ENCODE results near the gene NCK2.
"Not testable (repeated sequence)": the region's sequence is repeated elsewhere in the genome, so short reads cannot be mapped to it uniquely, and the experiment has no call there.

NCK2 gene

DNA sequence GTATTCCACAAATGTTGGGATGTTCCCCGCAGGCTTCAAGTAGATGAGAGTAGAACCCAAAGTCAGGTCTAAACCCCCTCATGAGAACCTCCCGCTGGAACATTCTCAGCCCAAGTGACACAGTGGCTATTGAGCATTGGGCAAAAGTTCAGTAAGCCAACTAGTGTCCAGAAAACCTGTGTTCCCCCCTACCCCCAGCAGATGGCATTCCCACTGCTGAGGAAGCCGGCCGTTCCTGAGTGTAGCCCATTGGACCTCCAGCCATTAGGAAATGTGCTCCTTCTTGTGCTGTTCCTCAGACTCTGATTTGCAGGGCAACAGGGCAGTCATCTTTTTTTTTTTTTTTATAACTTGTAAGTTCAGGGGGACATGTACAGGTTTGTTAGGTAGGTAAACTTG, 152.1 kb downstream of the NCK2 start:
- peaks cover 58% of the 10 kb centered on the region for H3K9me3 ChIP-seq

GRCh38 chr2:105897694-105898093, 153.0 kb downstream of the NCK2 start:
- peaks cover 14% of the 10 kb centered on the region for H3K4me1 ChIP-seq
- H3K4me3 ChIP-seq, H3K9ac ChIP-seq, H3K4me2 ChIP-seq, H3K27ac ChIP-seq, H4K20me1 ChIP-seq, H3K27me3 ChIP-seq: not testable (repeated sequence)
- H3K36me3 ChIP-seq, result peaks cover 65% of the 10 kb centered on the region
- H3K9me3 ChIP-seq, result peaks cover 58% of the 10 kb centered on the region

More for the DNA sequence above, 152.1 kb downstream of the NCK2 start:
- H4K20me1 ChIP-seq, result peaks cover 13% of the 10 kb centered on the region; the same call in 1 of the 2 replicates
- no peak for TF ChIP-seq Cebpa-rat (IDR thresholded peaks at IDR 0.05)
- no peaks in the 10 kb centered on the region for H3K27me3 ChIP-seq
- H3K27ac ChIP-seq, result no peak overlapping the region
- peaks cover 14% of the 10 kb centered on the region for H3K4me1 ChIP-seq
- H3K9ac ChIP-seq, result no peak overlapping the region
- H3K36me3 ChIP-seq, result peaks cover 66% of the 10 kb centered on the region
- no peak overlapping the region for H3K4me3 ChIP-seq
- no peak overlapping the region for H3K4me2 ChIP-seq

DNA sequence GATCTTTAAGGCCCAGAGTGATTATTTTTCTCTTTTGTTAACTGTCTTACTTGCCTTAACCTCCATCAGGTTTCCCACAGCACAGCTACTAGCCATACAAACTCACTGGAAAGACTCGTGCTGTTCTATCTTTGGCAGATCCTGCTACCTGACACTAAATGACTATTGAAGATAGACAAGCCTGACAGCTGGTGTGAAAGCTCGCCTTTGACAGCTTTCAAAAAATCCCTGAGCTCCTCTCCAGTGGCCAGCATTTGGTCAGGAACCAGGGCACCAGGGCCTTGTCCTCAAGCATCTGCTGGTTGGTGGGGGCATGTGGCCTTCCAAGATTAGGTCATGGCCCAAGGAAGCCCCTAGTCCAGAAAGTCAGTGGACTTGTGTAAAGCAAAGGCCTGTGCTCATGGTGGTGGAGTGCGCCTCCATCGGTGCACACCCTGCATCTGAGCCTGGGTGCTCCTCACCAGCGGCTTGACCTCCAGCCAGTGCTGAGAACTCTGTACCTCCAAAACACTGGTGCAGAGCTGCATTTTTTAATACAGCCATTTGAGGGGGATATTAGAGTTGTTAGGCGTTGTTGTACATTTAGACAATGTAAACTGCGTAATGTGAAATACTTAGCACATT, 158.5 kb downstream of the NCK2 start:
- Histone ChIP-seq H4K20me1 (no peaks in the 10 kb centered on the region), H3K9me3 (peaks cover 35% of the 10 kb centered on the region), H3K27ac (no peak overlapping the region), H3K27me3 (no peaks in the 10 kb centered on the region), H3K4me3 (no peak overlapping the region), H3K9ac (no peak overlapping the region), H3K4me1 (peaks cover 8% of the 10 kb centered on the region), H3K4me2 (no peak overlapping the region), H3K36me3 (peaks cover 10% of the 10 kb centered on the region; the same call in 1 of the 2 replicates)
- no peak for TF ChIP-seq Cebpa-rat (IDR thresholded peaks at IDR 0.05)

GRCh38 chr2:105904938-105905337, 160.2 kb downstream of the NCK2 start:
- Histone ChIP-seq H3K4me2 (no peak overlapping the region), H3K4me1 (peaks cover 20% of the 10 kb centered on the region), H3K9ac (no peak overlapping the region), H3K36me3 (peaks cover 9% of the 10 kb centered on the region; the same call in 1 of the 2 replicates), H3K27ac (no peak overlapping the region), H3K27me3 (no peaks in the 10 kb centered on the region), H3K4me3 (no peak overlapping the region), H3K9me3 (peaks cover 19% of the 10 kb centered on the region), H4K20me1 (no peaks in the 10 kb centered on the region)
- no peak for TF ChIP-seq Cebpa-rat (IDR thresholded peaks at IDR 0.05)

- H3K4me2 ChIP-seq, result no peak overlapping the region
- H3K27me3 ChIP-seq, result no peaks in the 10 kb centered on the region
- TF ChIP-seq Cebpa-rat (IDR thresholded peaks at IDR 0.05), result no peak
- H4K20me1 ChIP-seq, result no peaks in the 10 kb centered on the region
- H3K27ac ChIP-seq, result no peak overlapping the region
- no peak overlapping the region for H3K9ac ChIP-seq
- 0 out of 2 replicates have a peak, but pooled peaks cover 4% of the 10 kb centered on the region for H3K9me3 ChIP-seq
- H3K4me3 ChIP-seq, result no peak overlapping the region
- H3K36me3 ChIP-seq, result peaks cover 7% of the 10 kb centered on the region; the same call in 1 of the 2 replicates
- peaks cover 20% of the 10 kb centered on the region for H3K4me1 ChIP-seq
Observed at GRCh38 chr2:105906481-105906880, 161.8 kb downstream of the NCK2 start.

DNA sequence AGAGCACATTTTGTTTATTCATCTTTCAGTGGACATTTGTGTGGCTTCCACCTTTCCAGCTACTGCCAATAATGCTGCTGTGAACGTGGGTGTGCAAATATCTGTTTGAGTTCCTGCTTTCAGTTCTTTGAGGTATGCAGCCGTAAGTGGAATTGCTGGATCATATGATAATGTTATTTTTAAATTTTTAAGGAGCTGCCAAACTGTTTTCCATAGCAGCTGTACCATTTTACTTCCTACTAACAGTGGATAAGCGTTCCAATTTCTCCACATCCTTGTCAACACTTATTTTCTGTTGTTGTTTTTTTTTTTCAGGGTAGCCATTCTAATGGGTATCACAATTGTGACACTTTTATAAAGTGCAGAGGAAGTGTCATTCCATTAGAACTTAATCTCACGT, 162.5 kb downstream of the NCK2 start:
- H3K36me3 ChIP-seq, result no peaks in the 10 kb centered on the region
- peaks cover 5% of the 10 kb centered on the region; the same call in 1 of the 2 replicates for H3K9me3 ChIP-seq
- no peak overlapping the region for H3K4me3 ChIP-seq
- no peak overlapping the region for H3K27ac ChIP-seq
- H3K4me2 ChIP-seq, result no peak overlapping the region
- H3K27me3 ChIP-seq, result no peaks in the 10 kb centered on the region
- peaks cover 20% of the 10 kb centered on the region for H3K4me1 ChIP-seq
- H4K20me1 ChIP-seq, result no peaks in the 10 kb centered on the region
- no peak overlapping the region for H3K9ac ChIP-seq
- TF ChIP-seq Cebpa-rat (IDR thresholded peaks at IDR 0.05), result no peak

GRCh38 chr2:105909215-105909614, 164.5 kb downstream of the NCK2 start:
- H3K9me3 ChIP-seq, result peaks cover 19% of the 10 kb centered on the region
- TF ChIP-seq Cebpa-rat (IDR thresholded peaks at IDR 0.05), result no peak
- H3K27ac ChIP-seq, result 0 out of 2 replicates have a peak overlapping the region, but pooled peaks have one; percentile 36
- peak overlapping the region; percentile 58 for H3K4me2 ChIP-seq
- H3K4me1 ChIP-seq, result peaks cover 20% of the 10 kb centered on the region
- no peaks in the 10 kb centered on the region for H3K27me3 ChIP-seq
- H4K20me1 ChIP-seq, result no peaks in the 10 kb centered on the region
- H3K9ac ChIP-seq, result peak overlapping the region; percentile 32; the same call in 1 of the 2 replicates
- no peak overlapping the region for H3K4me3 ChIP-seq
- H3K36me3 ChIP-seq, result no peaks in the 10 kb centered on the region

DNA sequence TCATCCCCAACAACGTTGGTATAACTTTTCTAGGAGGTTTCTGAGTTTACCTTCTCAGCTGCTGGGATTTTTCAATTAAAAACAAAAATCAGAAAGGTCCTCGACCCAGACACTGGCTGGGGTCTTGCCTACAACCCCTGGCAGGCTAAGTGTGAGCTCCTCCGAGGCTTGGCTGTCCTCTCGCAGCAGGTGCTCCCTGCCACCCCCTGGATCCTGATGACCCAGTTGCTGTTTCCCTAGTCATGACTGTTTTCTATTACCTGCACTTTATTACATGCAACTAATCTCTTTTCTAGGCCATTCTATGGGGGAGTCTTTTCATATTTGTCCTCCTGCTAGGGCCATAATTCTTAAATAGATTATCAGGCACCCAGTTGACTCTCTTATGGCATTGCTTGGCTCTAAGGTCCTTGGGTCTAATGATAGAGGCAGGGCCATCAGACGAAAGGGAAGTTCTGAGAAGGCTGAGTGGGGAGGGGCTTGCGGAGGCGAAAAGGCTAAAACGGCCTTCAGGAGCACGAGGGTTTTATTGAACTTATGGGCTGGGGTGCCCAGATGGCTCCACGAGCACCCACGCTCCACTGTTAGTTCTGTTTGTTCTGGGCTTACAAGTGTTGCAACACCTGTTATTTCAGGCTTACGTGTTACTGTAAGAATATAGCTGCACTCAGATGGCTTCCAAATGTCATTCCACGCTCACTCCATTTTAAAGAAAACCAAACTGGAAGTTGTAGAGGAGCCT, 166.0 kb downstream of the NCK2 start:
- H3K36me3 ChIP-seq, result 0 out of 2 replicates have a peak, but pooled peaks cover 4% of the 10 kb centered on the region
- peaks cover 16% of the 10 kb centered on the region for H3K4me1 ChIP-seq
- H3K9me3 ChIP-seq, result peaks cover 33% of the 10 kb centered on the region
- H3K4me3 ChIP-seq, result no peak overlapping the region
- no peak for TF ChIP-seq Cebpa-rat (IDR thresholded peaks at IDR 0.05)
- H3K9ac ChIP-seq, result no peak overlapping the region
- H3K27me3 ChIP-seq, result no peaks in the 10 kb centered on the region
- H3K27ac ChIP-seq, result no peak overlapping the region
- H3K4me2 ChIP-seq, result no peak overlapping the region
- H4K20me1 ChIP-seq, result no peaks in the 10 kb centered on the region

- H3K27me3 ChIP-seq, result no peaks in the 10 kb centered on the region
- no peak overlapping the region for H3K4me3 ChIP-seq
- 0 out of 2 replicates have a peak, but pooled peaks cover 4% of the 10 kb centered on the region for H3K36me3 ChIP-seq
- H3K27ac ChIP-seq, result no peak overlapping the region
- no peak overlapping the region for H3K9ac ChIP-seq
- no peak for TF ChIP-seq Cebpa-rat (IDR thresholded peaks at IDR 0.05)
- H3K4me1 ChIP-seq, result peaks cover 12% of the 10 kb centered on the region
- peaks cover 40% of the 10 kb centered on the region for H3K9me3 ChIP-seq
- no peaks in the 10 kb centered on the region for H4K20me1 ChIP-seq
- H3K4me2 ChIP-seq, result no peak overlapping the region
Observed at GRCh38 chr2:105911425-105911824, 166.7 kb downstream of the NCK2 start.

- Histone ChIP-seq H3K9ac (no peak overlapping the region), H3K4me1 (peaks cover 12% of the 10 kb centered on the region)
Observed at GRCh38 chr2:105912081-105912480, 167.4 kb downstream of the NCK2 start.

More at GRCh38 chr2:105912081-105912480, 167.4 kb downstream of the NCK2 start:
- H3K36me3 ChIP-seq, result 0 out of 2 replicates have a peak, but pooled peaks cover 4% of the 10 kb centered on the region
- H3K27ac ChIP-seq, result no peak overlapping the region
- peaks cover 46% of the 10 kb centered on the region for H3K9me3 ChIP-seq
- no peaks in the 10 kb centered on the region for H4K20me1 ChIP-seq
- no peaks in the 10 kb centered on the region for H3K27me3 ChIP-seq
- no peak overlapping the region for H3K4me2 ChIP-seq
- no peak overlapping the region for H3K4me3 ChIP-seq
- no peak for TF ChIP-seq Cebpa-rat (IDR thresholded peaks at IDR 0.05)

Data from BLaER1 (cell line).